ENCODE measurements around the gene LSAMP.

DNA sequence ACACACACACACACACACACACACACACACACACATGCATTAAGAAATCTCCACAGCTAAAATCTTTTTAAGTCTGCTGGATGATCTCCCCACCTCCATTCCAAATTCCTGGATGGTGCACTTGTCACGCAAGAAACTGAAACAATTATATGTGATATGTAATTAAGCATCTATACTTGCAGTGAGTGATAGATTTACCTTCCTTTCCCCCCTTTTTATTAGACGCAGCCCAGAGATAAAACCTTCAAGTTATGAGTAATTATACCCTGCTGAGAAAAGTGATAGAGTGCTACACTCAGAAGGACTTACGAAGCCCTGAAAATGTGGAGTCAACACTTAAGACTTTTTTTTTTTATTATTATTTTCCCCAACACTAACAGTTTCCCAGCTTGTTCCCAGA is 255.2 kb downstream of the LSAMP start:
- TF ChIP-seq, protein P1, sequence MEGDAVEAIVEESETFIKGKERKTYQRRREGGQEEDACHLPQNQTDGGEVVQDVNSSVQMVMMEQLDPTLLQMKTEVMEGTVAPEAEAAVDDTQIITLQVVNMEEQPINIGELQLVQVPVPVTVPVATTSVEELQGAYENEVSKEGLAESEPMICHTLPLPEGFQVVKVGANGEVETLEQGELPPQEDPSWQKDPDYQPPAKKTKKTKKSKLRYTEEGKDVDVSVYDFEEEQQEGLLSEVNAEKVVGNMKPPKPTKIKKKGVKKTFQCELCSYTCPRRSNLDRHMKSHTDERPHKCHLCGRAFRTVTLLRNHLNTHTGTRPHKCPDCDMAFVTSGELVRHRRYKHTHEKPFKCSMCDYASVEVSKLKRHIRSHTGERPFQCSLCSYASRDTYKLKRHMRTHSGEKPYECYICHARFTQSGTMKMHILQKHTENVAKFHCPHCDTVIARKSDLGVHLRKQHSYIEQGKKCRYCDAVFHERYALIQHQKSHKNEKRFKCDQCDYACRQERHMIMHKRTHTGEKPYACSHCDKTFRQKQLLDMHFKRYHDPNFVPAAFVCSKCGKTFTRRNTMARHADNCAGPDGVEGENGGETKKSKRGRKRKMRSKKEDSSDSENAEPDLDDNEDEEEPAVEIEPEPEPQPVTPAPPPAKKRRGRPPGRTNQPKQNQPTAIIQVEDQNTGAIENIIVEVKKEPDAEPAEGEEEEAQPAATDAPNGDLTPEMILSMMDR (IDR thresholded peaks at IDR 0.05): no peak
- no peak for TF ChIP-seq POLR2AphosphoS5 (IDR thresholded peaks at IDR 0.05)
- no peak for TF ChIP-seq EP300 (IDR thresholded peaks at IDR 0.05)
